Neural cell (in vitro differentiated cells): ENCODE data around the gene ANKS1B.

Source experiments
- EZH2 ChIP-seq: fragments of 200-600, 300-800 bp; shearing (Covaris generic), sonication (generic); IDR thresholded peaks from 2 replicates; pipeline ENCODE4 v1.6.1; 2014; ENCODE audit warnings: antibody characterized with exemption, low read length, borderline replicate concordance, mild to moderate bottlenecking; ENCODE audit not compliant: insufficient read depth, poor library complexity, severe bottlenecking
- MXI1 ChIP-seq: fragments of 450-650 bp; conservative IDR thresholded peaks from 2 replicates; pipeline ENCODE4 v1.6.1; 2014; ENCODE audit warnings: antibody characterized with exemption, mild to moderate bottlenecking; ENCODE audit not compliant: poor library complexity, severe bottlenecking
- TF ChIP-seq, protein P1 (sequence below): fragments of 450-650 bp; IDR thresholded peaks from 2 replicates; pipeline ENCODE4 v1.5.1; 2014; ENCODE audit warnings: antibody characterized with exemption, mild to moderate bottlenecking, moderate library complexity; ENCODE audit not compliant: poor library complexity, severe bottlenecking
- TF ChIP-seq, protein P2 (sequence below): IDR thresholded peaks from 2 replicates; pipeline ENCODE4 v1.6.1; 2012; ENCODE audit warnings: borderline replicate concordance

DNA sequence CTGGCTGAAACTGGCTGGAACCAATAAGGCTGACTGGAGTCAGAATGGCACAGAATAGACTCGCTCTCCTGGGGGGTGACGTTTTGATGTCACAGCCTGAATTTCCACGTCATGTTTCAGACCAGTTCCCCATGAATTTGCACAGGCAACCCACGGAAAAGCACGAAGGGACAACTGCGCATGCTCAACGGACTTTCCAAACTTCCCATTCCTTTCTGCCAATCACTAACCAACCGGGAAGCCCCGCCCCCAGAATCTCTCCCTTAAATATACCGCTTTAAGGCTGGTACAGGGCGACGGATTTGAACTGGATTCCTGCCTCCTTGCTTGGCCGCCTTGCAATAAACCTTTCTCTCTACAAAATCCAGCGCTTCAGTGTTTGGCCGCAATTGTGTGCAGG is 904.9 kb downstream of the ANKS1B start:
- TF ChIP-seq, protein P1, sequence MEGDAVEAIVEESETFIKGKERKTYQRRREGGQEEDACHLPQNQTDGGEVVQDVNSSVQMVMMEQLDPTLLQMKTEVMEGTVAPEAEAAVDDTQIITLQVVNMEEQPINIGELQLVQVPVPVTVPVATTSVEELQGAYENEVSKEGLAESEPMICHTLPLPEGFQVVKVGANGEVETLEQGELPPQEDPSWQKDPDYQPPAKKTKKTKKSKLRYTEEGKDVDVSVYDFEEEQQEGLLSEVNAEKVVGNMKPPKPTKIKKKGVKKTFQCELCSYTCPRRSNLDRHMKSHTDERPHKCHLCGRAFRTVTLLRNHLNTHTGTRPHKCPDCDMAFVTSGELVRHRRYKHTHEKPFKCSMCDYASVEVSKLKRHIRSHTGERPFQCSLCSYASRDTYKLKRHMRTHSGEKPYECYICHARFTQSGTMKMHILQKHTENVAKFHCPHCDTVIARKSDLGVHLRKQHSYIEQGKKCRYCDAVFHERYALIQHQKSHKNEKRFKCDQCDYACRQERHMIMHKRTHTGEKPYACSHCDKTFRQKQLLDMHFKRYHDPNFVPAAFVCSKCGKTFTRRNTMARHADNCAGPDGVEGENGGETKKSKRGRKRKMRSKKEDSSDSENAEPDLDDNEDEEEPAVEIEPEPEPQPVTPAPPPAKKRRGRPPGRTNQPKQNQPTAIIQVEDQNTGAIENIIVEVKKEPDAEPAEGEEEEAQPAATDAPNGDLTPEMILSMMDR: no peak
- TF ChIP-seq, protein P2, sequence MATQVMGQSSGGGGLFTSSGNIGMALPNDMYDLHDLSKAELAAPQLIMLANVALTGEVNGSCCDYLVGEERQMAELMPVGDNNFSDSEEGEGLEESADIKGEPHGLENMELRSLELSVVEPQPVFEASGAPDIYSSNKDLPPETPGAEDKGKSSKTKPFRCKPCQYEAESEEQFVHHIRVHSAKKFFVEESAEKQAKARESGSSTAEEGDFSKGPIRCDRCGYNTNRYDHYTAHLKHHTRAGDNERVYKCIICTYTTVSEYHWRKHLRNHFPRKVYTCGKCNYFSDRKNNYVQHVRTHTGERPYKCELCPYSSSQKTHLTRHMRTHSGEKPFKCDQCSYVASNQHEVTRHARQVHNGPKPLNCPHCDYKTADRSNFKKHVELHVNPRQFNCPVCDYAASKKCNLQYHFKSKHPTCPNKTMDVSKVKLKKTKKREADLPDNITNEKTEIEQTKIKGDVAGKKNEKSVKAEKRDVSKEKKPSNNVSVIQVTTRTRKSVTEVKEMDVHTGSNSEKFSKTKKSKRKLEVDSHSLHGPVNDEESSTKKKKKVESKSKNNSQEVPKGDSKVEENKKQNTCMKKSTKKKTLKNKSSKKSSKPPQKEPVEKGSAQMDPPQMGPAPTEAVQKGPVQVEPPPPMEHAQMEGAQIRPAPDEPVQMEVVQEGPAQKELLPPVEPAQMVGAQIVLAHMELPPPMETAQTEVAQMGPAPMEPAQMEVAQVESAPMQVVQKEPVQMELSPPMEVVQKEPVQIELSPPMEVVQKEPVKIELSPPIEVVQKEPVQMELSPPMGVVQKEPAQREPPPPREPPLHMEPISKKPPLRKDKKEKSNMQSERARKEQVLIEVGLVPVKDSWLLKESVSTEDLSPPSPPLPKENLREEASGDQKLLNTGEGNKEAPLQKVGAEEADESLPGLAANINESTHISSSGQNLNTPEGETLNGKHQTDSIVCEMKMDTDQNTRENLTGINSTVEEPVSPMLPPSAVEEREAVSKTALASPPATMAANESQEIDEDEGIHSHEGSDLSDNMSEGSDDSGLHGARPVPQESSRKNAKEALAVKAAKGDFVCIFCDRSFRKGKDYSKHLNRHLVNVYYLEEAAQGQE: no peak
- no peak for TF ChIP-seq MXI1
- TF ChIP-seq EZH2: no peak
